Activated naive CD4-positive, alpha-beta T cell treated with anti-CD3 and anti-CD28 coated beads, Interleukin-2, amount 50 U/mL, for 72 hours (primary cell): ENCODE measurements around the gene PJA2. TPM values are rescaled to one million over a fixed set of nuclear protein-coding genes. Genes with fewer than 3 reads are reported as not detected.
A peak's percentile ranks its signal among the peaks of the same experiment; 100 is the strongest.

Experiments
- ATAC-seq, 2 donors: fragments of 150-1000 bp; cut with Tn5 transposase; 2 replicates each; pipeline ENCODE4 v1.10.0; 2021; ENCODE audit warnings: mild to moderate bottlenecking in 2 of 2, moderate library complexity in 2 of 2
- DNase-seq, 2 donors: peaks; one replicate each; pipeline ENCODE4 v3.0.0; 2021 to 2022; ENCODE audit warnings: low spot score in 2 of 2
- H3K27ac Mint-ChIP-seq, 2 donors: one replicate each; pipeline ENCODE4 v1.8.0; 2022; ENCODE audit warnings: mild to moderate bottlenecking in 2 of 2, mixed read lengths in 2 of 2
- H3K36me3 Mint-ChIP-seq, 2 donors: one replicate each; pipeline ENCODE4 v1.8.0; 2022; ENCODE audit warnings: mixed read lengths in 2 of 2
- H3K9me3 Mint-ChIP-seq, 2 donors: one replicate each; pipeline ENCODE4 v1.8.0; 2022; ENCODE audit warnings: mixed read lengths in 2 of 2
- total RNA-seq, 2 donors: library from RNA; stranded (reverse); gene quantifications; one replicate each; pipeline ENCODE4 v1.2.3, GENCODE V29; 2022

Gene PJA2
- total RNA-seq, 2 donors from 2014 or later, result 63.6 to 64.5 TPM

GRCh38 chr5:109378095-109378494 is 31.7 kb downstream of the PJA2 start:
- peaks cover 11 to 19% of the 10 kb centered on the region in 2 donors for H3K36me3 Mint-ChIP-seq
- DNase-seq (no peak), ATAC-seq (peak; percentile 52 to 65)
- H3K9me3 Mint-ChIP-seq, result peaks cover 0 to 4% of the 10 kb centered on the region in 2 donors
- no peak overlapping the region for H3K27ac Mint-ChIP-seq

- no peak for DNase-seq
- Mint-ChIP-seq H3K9me3 (peaks cover 0 to 4% of the 10 kb centered on the region in 2 donors), H3K36me3 (peaks cover 11 to 36% of the 10 kb centered on the region in 2 donors), H3K27ac (no peak overlapping the region)
- ATAC-seq, result no peak
Measured at GRCh38 chr5:109374625-109375024, 35.1 kb downstream of the PJA2 start.

- H3K36me3 Mint-ChIP-seq, result peaks cover 12 to 36% of the 10 kb centered on the region in 2 donors
- H3K27ac Mint-ChIP-seq, result no peak overlapping the region
- DNase-seq, result no peak
- ATAC-seq, result no peak
- peaks cover 0 to 6% of the 10 kb centered on the region in 2 donors for H3K9me3 Mint-ChIP-seq
Measured at GRCh38 chr5:109373932-109374331, 35.8 kb downstream of the PJA2 start.

GRCh38 chr5:109370343-109370742 is 39.4 kb downstream of the PJA2 start:
- Mint-ChIP-seq H3K27ac (no peak overlapping the region), H3K9me3 (peaks cover 0 to 11% of the 10 kb centered on the region in 2 donors), H3K36me3 (peaks cover 8 to 41% of the 10 kb centered on the region in 2 donors)
- ATAC-seq (no peak), DNase-seq (no peak)

GRCh38 chr5:109365653-109366052 is 44.1 kb downstream of the PJA2 start:
- H3K27ac Mint-ChIP-seq, result no peak overlapping the region
- no peak for ATAC-seq
- peaks cover 20 to 38% of the 10 kb centered on the region in 2 donors for H3K36me3 Mint-ChIP-seq
- DNase-seq, result no peak
- H3K9me3 Mint-ChIP-seq, result peaks cover 0 to 11% of the 10 kb centered on the region in 2 donors

- DNase-seq, result no peak
- peaks cover 20 to 34% of the 10 kb centered on the region in 2 donors for H3K36me3 Mint-ChIP-seq
- peaks cover 0 to 11% of the 10 kb centered on the region in 2 donors for H3K9me3 Mint-ChIP-seq
- H3K27ac Mint-ChIP-seq, result no peak overlapping the region
- ATAC-seq, result no peak
Measured at GRCh38 chr5:109364977-109365376, 44.8 kb downstream of the PJA2 start.

- Mint-ChIP-seq H3K27ac (no peak overlapping the region), H3K36me3 (peaks cover 11 to 32% of the 10 kb centered on the region in 2 donors), H3K9me3 (no peaks in the 10 kb centered on the region)
- ATAC-seq (no peak), DNase-seq (no peak)
Measured at GRCh38 chr5:109359642-109360041, 50.1 kb downstream of the PJA2 start.

- no peak for ATAC-seq
- peaks cover 11 to 32% of the 10 kb centered on the region in 2 donors for H3K36me3 Mint-ChIP-seq
Measured at GRCh38 chr5:109357807-109358206, 52.0 kb downstream of the PJA2 start.

GRCh38 chr5:109354761-109355160 is 55.0 kb downstream of the PJA2 start:
- no peak for DNase-seq
- Mint-ChIP-seq H3K27ac (no peak overlapping the region), H3K36me3 (peaks cover 0 to 19% of the 10 kb centered on the region in 2 donors), H3K9me3 (no peaks in the 10 kb centered on the region)
- peak; percentile 48 to 54 for ATAC-seq

More at GRCh38 chr5:109357807-109358206, 52.0 kb downstream of the PJA2 start:
- no peak for DNase-seq
- H3K9me3 Mint-ChIP-seq, result no peaks in the 10 kb centered on the region
- no peak overlapping the region for H3K27ac Mint-ChIP-seq

GRCh38 chr5:109351988-109352864 is 57.5 kb downstream of the PJA2 start:
- Mint-ChIP-seq H3K27ac (no peak overlapping the region), H3K36me3 (peaks cover 0 to 3% of the 10 kb centered on the region in 2 donors), H3K9me3 (no peaks in the 10 kb centered on the region)
- ATAC-seq (peak in 1 of 2 donors; percentile 70), DNase-seq (no peak)

GRCh38 chr5:109350537-109351270 is 59.1 kb downstream of the PJA2 start:
- DNase-seq (no peak), ATAC-seq (no peak)
- Mint-ChIP-seq H3K36me3 (no peaks in the 10 kb centered on the region), H3K9me3 (no peaks in the 10 kb centered on the region), H3K27ac (no peak overlapping the region)

- H3K27ac Mint-ChIP-seq, result peak overlapping the region in 1 of 2 donors; percentile 39
- H3K36me3 Mint-ChIP-seq, result no peaks in the 10 kb centered on the region
- no peak for ATAC-seq
- no peaks in the 10 kb centered on the region for H3K9me3 Mint-ChIP-seq
- DNase-seq, result no peak
Measured at GRCh38 chr5:109349388-109349787, 60.4 kb downstream of the PJA2 start.

GRCh38 chr5:109347252-109347888 is 62.4 kb downstream of the PJA2 start:
- no peaks in the 10 kb centered on the region for H3K9me3 Mint-ChIP-seq
- ATAC-seq, result no peak
- DNase-seq, result no peak

GRCh38 chr5:109345699-109346098 is 64.1 kb downstream of the PJA2 start:
- Mint-ChIP-seq H3K27ac (no peak overlapping the region), H3K9me3 (no peaks in the 10 kb centered on the region), H3K36me3 (no peaks in the 10 kb centered on the region)
- ATAC-seq, result no peak
- DNase-seq, result no peak

More at GRCh38 chr5:109347252-109347888, 62.4 kb downstream of the PJA2 start:
- Mint-ChIP-seq H3K36me3 (no peaks in the 10 kb centered on the region), H3K27ac (peak overlapping the region in 1 of 2 donors; percentile 36)

GRCh38 chr5:109340351-109340750 is 69.4 kb downstream of the PJA2 start:
- no peak for DNase-seq
- Mint-ChIP-seq H3K9me3 (no peaks in the 10 kb centered on the region), H3K36me3 (peaks cover 0 to 6% of the 10 kb centered on the region in 2 donors), H3K27ac (peak overlapping the region in 1 of 2 donors; percentile 36)
- ATAC-seq, result no peak

GRCh38 chr5:109335114-109335513 is 74.7 kb downstream of the PJA2 start:
- no peak overlapping the region for H3K27ac Mint-ChIP-seq
- H3K36me3 Mint-ChIP-seq, result peaks cover 0 to 6% of the 10 kb centered on the region in 2 donors
- no peaks in the 10 kb centered on the region for H3K9me3 Mint-ChIP-seq

GRCh38 chr5:109334056-109334455 is 75.7 kb downstream of the PJA2 start:
- DNase-seq, result no peak
- ATAC-seq, result no peak
- no peak overlapping the region for H3K27ac Mint-ChIP-seq
- H3K9me3 Mint-ChIP-seq, result no peaks in the 10 kb centered on the region
- peaks cover 0 to 6% of the 10 kb centered on the region in 2 donors for H3K36me3 Mint-ChIP-seq

More at GRCh38 chr5:109335114-109335513, 74.7 kb downstream of the PJA2 start:
- ATAC-seq (no peak), DNase-seq (no peak)
